HG03571 (cell line): ENCODE data around the gene MYO9A.
"Not testable (repeated sequence)": the region's sequence is repeated elsewhere in the genome, so short reads cannot be mapped to it uniquely, and the experiment has no call there.

Experiments used
- ATAC-seq: cut with Tn5 transposase; IDR thresholded peaks from one replicate; pipeline ENCODE4 v1.9.1; 2021; ENCODE audit not compliant: unreplicated experiment

The MYO9A gene

GRCh38 chr15:72042865-72043264 lies 75.1 kb downstream of the MYO9A start:
- ATAC-seq = no peak

- ATAC-seq = no peak
Measured at GRCh38 chr15:72042054-72042453, 75.9 kb downstream of the MYO9A start.

- ATAC-seq = no peak
Measured at GRCh38 chr15:72037321-72037720, 80.6 kb downstream of the MYO9A start.

GRCh38 chr15:72034859-72035650 lies 82.9 kb downstream of the MYO9A start:
- ATAC-seq = no peak

GRCh38 chr15:72034351-72034750 lies 83.6 kb downstream of the MYO9A start:
- ATAC-seq = no peak

GRCh38 chr15:72033711-72034110 lies 84.2 kb downstream of the MYO9A start:
- no peak for ATAC-seq

- no peak for ATAC-seq
Measured at GRCh38 chr15:72033285-72033684, 84.7 kb downstream of the MYO9A start.

GRCh38 chr15:72021604-72022003 lies 96.3 kb downstream of the MYO9A start:
- ATAC-seq = no peak

GRCh38 chr15:72020799-72021198 lies 97.2 kb downstream of the MYO9A start:
- ATAC-seq = no peak

- not testable (repeated sequence) for ATAC-seq
Measured at GRCh38 chr15:72014555-72014954, 103.4 kb downstream of the MYO9A start.

- no peak for ATAC-seq
Measured at GRCh38 chr15:72013703-72014102, 104.2 kb downstream of the MYO9A start.

GRCh38 chr15:72011302-72011942 lies 106.5 kb downstream of the MYO9A start:
- no peak for ATAC-seq

- no peak for ATAC-seq
Measured at GRCh38 chr15:72009222-72009621, 108.7 kb downstream of the MYO9A start.

- ATAC-seq = no peak
Measured at GRCh38 chr15:72006382-72006781, 111.6 kb downstream of the MYO9A start.

GRCh38 chr15:72005483-72005882 lies 112.5 kb downstream of the MYO9A start:
- no peak for ATAC-seq

- ATAC-seq = no peak
Measured at GRCh38 chr15:71999807-72000206, 118.1 kb downstream of the MYO9A start.

- ATAC-seq = not testable (repeated sequence)
Measured at GRCh38 chr15:71998717-71999116, 119.2 kb downstream of the MYO9A start.

GRCh38 chr15:71997691-71998090 lies 120.3 kb downstream of the MYO9A start:
- ATAC-seq = no peak

GRCh38 chr15:71975816-71976150 lies 142.2 kb downstream of the MYO9A start:
- no peak for ATAC-seq

GRCh38 chr15:71974211-71974610 lies 143.7 kb downstream of the MYO9A start:
- no peak for ATAC-seq

GRCh38 chr15:71973366-71973765 lies 144.6 kb downstream of the MYO9A start:
- no peak for ATAC-seq

GRCh38 chr15:71971905-71972304 lies 146.0 kb downstream of the MYO9A start:
- no peak for ATAC-seq

GRCh38 chr15:71970435-71970834 lies 147.5 kb downstream of the MYO9A start:
- ATAC-seq = no peak
